Stimulated activated naive CD4-positive, alpha-beta T cell (primary cell): ENCODE results near the gene GNGT1.

Experiments used
- DNase-seq, 6 experiments: peaks; one replicate each; lab custom pipeline; 2025; lab: John Stamatoyannopoulos, UW

GNGT1 gene

GRCh38 chr7:93943816-93944540 lies 37.6 kb downstream of the GNGT1 start:
- DNase-seq: no peak

DNA sequence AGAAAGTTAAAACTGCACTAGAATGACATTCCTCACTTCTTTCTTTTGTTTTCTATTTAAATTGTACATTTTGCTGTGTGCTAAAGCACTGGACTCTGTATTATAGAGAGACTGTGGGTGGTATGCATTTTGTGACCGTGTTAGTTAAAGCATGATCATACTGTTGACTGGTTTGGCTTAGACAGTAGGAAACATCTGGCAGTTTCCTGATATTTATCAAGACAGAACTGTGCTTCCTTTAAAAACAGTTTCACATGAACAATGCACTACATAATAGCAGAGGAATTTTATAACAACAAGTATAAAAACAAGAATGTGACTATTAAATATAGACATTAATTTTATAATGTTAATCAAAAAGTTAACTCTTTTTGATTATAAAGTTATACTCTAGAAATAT lies 38.3 kb downstream of the GNGT1 start:
- DNase-seq: no peak

DNA sequence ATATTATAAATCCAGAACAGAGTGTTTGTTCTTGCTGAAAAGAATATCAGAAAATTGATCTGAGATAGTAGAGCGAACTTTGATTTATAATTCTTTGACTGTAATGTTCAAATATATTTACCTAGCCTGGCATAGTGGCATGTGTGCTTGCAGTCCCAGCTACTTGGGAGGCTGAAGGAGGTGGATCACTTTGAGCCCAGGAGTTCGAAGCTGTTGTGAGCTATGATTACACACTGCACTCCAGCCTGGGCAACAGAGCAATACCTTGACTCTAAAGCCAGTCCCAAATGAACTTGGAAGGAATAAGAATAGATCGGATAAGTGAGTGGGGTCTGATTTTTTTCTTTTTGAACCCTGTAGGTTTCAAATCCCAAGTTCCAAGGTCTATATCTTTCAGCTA lies 38.7 kb downstream of the GNGT1 start:
- DNase-seq: no peak

- DNase-seq: no peak
Measured at GRCh38 chr7:93945756-93946535, 39.6 kb downstream of the GNGT1 start.

DNA sequence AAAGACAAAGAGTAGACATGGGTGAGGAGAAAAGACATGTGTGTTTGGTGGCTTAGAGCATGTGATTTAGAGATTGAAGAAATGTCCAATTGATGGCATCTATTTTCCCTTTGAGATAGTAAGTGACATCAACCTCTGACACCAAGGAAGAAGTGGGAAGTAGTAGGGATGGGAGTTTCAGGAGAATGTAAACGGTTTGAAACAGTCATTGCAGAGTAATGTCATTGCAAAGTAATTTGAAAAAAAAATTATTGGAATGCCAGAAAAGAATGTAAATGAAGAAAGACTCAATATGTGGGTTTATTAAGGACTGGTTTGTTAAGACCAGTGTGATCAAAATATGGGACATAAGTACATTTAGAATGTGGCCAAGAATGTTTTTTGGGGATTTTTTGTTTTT lies 41.7 kb downstream of the GNGT1 start:
- DNase-seq: no peak

DNA sequence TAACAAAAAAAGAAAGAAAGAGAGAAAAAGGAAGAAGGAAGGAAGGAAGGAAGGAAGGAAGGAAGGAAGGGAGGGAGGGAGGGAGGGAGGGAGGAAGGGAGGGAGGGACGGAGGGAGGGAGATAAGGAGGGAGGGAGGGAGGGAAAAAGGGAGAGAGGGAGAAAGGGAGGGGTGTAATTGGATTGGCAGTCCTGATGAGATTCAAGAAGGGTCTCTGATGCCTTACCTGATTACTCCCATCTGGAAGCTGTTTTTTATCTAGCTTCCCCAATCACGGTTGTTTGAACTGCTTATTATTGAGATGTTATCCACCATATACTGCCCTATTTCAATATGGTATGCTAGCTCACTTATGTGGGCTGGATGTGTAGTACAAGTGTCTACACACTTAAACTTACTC lies 42.5 kb downstream of the GNGT1 start:
- DNase-seq: no peak

DNA sequence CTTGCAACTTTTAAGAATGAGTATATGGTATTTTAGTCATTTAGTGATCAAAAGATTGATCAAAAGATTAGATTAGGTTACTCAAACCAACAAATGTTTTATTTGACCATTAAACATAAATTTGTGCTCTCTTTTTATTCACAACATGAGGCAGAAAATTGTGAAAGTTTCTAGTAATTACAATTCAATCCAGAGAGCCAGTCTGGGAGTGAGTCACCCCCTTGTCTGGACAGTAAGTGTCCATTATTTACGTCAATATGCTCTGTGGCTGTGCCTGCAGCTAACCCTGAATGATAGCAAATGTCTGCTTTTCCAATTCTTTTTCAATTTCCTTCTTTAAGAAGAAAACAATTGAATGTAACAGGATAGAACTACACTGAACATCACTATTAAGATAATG lies 43.1 kb downstream of the GNGT1 start:
- DNase-seq: no peak

DNA sequence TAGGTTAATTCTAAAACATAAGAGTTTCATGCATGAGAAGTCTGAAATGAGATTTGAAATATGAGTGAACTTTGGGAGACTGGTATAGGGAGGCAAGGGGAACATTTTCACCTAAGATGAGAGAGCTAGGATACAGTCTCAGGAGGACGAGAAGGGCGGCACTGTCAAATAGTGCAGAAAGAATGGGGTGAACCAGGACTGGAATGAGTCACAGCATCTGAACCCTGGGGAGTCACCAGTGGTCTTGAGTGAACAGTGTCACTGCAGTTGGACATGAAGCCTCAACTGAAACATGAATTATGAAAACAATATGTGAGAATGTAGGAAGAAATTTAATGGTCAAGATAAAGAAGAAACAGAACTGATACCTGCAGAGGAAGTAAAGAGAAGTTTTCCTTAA lies 48.9 kb downstream of the GNGT1 start:
- no peak for DNase-seq

DNA sequence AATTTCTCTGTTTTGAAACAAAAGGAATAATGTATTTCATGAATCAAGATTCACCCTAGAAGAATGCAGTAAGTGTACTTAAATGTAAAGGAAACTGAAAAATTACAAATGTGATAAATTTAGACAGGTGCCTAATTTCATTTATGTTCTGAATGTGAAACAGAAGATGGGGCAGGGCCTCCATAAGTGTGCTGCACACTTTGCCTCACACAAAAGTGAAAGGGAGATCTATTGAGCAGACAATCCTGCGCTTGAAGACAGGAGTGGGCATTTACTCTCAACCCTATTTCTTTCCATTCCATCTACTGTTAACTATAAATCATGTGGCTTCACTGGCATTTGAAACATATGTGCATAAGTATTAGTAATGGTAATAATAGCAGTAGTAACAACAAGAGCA lies 51.4 kb downstream of the GNGT1 start:
- no peak for DNase-seq

GRCh38 chr7:93958216-93958615 lies 51.8 kb downstream of the GNGT1 start:
- no peak for DNase-seq

- no peak for DNase-seq
Measured at GRCh38 chr7:93958651-93959050, 52.3 kb downstream of the GNGT1 start.
